Activated CD4-positive, alpha-beta T cell treated with anti-CD3 and anti-CD28 coated beads, Interleukin-2, amount 50 U/mL, for 48 hours (primary cell): Measurements from ENCODE around the gene ADAMTS14.

Source experiments
- DNase-seq, 2 experiments: peaks; one replicate each; pipeline ENCODE4 v3.0.0-alpha.2; 2020

ADAMTS14 gene

DNA sequence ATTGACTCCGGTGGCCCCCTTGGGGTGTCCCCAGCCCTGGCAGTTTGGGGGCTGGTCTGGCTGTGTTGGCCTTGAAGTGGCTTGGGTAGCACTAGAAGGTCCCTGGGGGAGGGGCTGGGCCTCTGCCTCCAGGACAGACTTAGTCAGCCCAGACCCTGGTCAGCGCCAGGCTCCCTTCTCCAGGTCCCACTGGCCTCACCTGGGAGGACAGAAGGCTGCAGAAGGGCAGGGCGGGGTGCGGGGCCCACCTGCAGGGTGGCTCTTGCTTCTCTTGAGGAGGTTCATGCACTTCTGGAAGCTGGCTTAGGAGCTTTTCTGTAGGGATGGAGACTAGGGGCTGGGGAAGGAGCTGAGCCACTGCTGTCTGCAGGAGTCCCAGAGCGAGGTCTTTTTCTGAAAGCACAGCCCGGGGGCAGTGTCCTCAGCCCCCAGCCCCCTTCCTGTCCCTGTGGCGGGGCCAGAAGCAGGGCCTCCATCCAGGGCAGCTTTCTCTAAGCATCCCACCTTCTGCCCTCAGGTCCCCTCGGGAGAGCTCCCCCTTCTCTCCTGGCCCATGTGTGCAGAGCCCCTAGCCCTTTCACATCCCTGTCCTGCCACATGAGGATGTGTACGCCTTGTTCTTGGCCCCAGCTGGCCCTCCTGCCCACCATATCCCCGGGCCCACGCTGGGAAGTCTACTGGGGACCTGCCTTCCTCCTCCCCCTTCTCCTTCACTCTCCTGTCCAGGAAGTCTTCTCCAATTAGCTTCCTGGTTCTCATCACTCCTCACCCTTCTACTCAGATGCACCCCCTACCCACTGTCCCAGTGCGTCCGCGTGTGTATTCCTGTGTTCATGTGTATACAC is 101.9 kb downstream of the ADAMTS14 start:
- DNase-seq, result no peak

DNA sequence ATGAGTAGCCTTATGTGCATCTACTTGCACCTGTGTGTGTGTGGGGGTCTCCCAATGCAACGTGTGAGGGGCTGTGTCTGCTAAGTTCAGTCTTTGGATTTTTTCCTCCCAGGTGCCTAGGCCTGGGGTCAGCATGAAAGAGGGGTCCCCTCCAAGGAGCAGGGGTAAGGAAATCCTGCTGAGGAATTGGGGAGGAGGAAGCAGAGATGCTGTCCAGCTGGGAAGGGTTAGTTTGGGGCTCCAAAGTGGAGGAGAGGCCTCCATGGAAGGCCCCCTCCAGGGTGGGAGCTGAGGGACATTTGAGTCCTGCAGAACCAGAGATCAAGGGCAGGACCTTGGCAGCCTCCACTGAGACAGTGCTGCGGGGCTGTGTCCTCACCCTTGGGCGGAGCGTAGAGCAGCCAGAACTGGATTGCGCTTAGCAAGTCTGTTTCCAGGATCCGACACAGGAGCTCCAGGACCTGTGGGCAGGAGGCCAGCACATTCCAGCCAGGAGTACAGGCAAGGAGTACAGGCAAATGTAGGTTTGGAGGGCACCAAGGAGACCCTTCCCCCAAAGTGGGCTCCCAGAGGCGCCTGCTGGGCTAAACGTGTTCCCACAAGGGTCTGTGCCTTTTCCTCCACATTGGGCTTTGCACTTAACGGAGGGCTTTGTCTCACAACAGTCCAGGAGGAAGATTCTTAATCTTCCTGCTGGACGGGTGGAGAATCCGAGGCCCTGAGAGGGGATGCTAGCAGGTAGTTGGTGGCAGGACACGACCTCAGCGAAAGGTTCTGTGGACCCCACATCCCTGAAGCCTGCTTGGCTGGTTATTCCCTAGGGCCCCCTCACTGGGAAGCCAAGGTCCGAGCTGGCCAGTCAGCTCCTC is 102.7 kb downstream of the ADAMTS14 start:
- DNase-seq, result no peak

DNA sequence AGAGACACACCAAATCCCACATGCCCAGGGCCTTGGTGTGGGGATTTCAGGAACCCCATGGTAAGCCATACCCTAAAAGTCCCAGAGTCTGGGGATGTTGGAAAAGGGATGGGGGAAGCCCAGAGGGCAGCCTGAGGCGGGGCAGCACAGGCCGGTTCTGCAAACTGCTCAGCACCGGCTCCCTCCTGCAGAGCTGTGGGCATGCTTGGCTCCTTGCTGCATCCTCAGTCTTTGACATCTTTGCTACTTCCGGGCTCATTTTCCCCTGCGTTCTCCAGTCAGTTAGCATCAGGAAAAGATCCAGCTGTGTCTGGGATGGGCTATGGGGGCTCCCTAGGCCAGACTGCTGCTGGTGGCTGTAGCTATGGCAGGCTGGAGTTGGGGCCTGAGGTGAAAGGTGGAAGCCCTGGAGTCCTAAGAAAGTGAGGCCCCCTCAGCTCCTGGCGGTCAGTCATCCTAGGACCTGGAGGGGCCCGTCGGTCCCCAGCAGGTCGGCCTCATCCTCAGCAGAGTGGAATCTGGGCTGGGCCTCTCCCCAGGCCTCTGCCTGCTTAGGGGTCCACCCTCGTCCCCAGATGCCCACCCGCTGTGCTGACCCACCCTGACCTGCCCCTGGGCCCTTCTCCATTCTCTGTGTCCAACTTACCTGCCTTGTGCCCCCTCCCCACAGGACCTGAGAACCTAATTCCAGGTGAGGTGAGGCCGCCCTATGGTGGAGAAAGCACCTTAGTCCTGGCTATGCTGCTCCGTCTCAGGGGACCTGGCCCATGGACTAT is 103.6 kb downstream of the ADAMTS14 start:
- no peak for DNase-seq

DNA sequence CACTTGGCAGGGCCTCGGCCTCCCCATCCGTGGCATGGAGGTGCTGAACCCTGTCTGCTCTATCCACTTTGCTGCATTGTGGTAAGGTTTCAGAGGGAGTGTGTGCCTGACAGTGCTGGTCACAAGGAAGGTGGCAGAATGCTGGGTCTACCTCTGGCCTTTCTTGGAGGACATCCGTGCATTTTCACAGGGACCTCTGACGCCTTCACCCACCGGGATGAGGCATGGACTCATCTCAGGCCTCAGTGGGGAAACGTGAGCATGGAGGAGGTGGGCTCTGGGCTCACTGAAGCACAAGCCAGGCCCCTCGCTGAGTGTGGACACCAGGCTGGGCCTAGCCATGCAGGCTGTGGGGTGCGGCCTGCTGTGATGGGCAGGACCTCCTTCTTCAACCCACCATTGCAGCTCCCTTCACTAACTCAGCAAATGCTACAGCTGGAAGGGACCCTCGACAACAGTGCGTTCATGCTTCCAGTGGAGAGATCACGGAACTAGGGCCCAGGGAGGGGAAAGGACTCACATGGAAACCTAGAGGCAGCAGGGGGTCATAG is 104.2 kb downstream of the ADAMTS14 start:
- DNase-seq, result no peak

DNA sequence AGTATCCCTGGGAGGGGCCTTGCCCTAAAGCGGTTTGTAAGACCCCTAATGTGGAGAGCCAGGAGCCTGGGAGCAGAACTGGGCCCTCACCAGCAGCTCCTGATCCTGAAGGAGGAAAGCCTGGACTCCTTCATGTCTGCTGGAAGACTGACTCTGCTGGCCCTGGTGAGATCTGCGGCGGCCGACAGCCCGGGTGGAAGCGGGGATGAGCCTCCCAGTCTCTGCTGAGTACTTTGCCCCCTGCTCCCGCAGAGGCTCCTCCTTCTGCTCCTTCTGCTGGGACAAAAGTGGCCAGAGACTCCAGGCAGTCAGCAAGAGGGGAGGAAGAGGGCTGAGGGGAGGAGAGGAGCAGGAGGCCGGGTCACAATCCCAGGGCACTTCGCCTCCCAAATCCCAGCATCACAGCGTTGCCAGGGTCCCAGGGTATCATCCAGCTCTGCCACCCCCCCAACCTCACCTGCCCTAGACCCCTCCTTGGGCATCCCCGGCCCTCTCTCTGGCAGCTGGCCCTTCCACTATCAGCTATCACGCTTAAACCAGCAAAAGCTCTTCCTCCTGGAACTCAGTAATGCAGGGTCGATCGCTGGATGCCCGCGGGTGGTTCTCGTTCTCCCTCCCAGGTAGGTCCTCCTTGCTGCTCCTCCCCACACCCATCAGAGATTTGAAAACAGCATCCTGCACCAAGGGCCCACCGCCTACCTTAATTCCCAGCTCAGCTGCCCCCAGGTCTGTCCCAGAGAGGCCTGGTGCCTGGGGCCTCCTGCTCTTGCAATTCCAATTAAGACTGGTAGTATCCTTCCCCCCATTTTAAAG is 105.0 kb downstream of the ADAMTS14 start:
- DNase-seq, result no peak

DNA sequence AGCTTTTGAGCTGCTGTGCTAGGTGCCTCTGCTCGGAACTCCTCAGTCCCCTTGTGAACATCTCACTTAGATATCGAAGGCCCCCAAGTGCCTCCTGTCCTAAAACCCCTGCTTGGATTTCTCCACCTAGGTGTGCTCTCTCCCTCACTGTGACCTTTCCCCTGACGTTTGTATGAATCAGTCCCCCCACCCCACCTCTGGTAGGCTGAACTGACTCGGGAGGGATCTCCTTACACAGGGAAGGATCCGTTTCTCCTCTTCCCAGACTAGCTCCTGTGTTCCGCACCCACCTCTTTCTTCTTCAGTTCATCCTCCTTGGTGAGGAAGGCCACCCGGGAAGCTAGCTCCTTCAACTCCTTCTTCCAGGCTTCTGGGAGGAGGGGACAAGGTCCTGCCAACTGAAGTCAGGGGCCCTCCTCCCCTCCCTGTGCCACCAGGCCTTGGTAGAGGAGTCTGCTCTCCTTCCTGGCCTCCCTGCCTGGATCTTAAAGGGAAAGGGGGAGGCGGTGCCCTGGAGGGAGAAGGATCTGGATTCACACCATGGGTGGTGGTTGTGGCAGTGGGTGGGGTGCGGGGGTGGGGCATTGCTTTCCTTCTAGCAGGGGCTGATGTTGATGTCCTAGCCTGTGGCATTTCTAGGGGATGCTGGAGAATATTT is 106.1 kb downstream of the ADAMTS14 start:
- DNase-seq, result no peak

DNA sequence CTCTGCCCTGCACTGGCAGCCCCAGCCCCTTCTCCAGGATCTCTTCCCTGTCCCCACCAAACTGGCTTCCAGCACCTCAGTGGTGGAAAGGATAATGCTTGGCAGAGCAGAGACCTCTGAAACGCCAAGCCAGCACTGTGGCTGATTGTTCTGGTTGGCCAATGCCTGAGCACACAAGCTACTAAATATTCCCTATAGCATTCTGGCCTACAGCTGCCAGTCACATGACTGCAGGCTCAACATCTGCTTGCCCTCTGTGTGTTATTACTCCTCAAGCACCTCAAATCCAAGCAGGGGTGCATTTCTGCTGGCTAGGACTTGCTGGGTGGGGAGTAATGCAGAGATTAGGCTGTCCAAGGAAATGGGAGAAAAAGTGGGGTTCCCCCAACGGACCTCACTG is 106.8 kb downstream of the ADAMTS14 start:
- no peak for DNase-seq

DNA sequence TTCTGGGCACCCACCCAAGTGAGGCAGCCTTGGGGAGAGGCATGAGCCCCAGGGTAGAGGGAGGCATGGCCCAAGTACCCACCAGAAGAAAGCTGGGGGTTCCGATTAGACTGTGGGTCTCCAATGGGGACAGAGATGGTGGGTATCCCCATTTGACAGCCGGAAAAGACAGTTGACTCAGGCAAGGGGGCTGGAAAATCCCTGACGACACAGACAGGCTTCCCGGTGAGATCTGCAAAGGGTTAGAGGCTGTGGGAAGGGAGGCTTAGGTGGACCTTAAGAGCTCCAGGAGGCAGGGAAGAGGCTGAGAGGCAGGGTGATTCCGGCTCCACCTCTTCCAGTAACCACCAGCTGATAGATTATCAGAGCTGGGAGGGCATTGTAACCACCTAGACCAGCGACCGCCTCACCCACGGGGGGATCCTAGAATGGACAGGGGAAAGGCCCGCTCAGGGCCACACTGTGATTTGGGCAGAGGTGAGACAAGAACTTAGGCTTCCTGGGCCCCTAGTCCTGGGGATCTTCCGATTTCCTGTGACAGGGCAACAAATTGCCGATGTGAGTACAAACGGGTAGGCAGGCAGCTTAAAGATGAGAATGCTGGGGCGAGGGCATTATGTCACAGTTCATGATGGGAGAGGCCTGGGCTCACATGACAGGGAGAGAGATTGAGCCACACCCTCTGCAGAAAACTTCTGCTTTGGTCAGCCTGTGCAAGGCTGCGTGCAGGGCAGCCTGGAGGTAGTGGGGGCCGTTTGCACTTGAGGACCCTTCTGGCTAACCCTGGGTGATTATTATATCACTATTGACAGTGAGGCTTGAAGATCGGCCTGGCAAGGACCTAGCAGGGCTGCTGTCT is 107.4 kb downstream of the ADAMTS14 start:
- no peak for DNase-seq

DNA sequence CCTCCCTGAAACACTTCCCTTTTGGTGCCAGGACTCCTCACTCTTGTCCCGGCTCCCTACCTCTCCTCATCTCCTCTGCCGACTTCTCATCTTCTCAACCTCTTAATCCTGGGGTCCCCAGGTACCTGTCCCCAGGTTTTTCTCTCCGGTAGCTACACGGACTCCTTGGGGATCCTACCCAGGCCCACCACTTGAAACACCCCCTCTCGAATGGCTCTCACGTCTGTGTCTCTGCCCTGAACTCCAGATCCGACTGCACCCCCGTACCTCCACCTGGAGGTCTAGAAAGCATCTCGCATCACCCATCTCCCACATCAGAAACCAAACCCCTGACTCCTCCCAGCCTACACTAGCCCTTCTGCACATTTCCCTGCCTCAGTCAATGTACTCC is 108.1 kb downstream of the ADAMTS14 start:
- DNase-seq, result no peak

DNA sequence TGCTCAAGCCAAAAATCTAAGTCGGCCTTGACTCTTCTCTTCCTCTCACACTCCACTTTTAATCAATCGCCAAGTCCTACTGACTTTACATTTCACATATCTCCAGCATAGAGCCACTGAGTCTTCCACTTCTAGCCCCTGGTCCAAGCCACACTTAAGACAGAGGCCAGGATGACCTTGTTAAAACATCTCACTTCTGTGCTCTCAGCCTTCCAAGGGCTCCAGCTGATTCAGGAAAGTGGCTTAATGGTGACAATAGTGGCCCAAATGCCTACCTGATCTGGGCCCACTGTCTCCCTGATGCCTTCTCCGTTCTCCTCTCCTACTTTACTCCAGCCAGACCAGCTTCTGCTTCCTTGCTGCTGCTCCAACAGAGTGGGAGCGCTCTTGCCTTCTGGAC is 108.5 kb downstream of the ADAMTS14 start:
- DNase-seq, result no peak

DNA sequence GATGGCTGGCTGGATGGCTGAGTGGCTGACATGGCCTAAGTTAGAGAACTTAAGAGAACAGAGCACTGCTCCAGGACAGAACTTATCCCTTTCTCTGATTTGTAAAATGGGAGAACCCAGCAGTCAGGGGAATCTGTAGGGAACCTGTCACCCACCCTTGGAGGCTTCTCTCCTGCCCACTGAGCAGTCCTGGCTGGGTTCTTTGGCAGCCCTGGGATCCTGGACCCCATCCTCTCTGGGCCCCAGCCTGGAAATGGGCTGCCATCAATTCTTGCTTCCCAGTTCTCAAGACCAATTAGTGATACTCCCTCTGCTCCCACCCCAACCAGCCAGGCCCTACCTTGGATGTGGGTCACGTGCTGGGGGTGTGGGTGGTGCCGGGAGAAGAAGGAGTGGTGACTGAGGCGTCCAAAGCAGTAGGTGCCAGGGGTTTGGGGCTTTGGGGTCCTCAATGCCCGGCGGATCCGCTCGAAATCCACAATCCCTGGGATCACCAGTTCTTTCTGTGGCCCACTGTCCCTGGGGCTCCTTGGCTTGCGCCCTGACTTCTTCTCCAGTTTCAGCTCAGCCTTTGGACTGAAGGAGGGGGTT is 109.2 kb downstream of the ADAMTS14 start:
- no peak for DNase-seq

DNA sequence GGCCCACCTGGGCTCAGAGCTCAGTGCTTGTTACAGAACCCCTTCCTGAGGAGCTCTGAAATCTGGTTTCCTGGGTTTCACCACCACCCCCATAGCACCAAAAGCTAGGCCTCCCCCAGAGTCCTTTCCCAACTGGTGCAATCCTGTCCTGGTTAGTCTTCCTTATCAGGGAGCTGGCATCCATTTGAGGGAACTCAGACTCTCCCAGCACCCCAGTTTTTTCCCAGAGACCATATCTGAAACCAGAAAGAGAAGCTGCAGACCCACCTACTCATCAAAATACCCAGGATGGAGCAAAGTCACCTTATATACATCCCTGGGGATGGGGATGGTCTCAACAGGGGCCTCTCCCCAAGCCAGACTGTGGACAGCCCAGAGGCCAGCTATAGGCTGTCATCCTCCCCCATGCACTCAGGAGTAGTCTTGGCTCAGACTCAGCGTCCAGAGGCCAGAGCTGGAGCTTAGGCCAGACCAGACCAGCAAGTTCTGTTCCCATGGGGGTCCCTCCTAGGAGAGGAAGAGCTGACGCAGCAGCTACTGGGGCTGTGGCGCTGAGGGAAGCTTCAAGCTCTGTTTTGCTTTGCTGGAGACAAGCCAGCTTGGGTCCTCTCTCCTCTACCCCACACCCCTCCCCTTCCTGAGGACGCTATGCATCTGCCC is 109.9 kb downstream of the ADAMTS14 start:
- DNase-seq, result no peak

DNA sequence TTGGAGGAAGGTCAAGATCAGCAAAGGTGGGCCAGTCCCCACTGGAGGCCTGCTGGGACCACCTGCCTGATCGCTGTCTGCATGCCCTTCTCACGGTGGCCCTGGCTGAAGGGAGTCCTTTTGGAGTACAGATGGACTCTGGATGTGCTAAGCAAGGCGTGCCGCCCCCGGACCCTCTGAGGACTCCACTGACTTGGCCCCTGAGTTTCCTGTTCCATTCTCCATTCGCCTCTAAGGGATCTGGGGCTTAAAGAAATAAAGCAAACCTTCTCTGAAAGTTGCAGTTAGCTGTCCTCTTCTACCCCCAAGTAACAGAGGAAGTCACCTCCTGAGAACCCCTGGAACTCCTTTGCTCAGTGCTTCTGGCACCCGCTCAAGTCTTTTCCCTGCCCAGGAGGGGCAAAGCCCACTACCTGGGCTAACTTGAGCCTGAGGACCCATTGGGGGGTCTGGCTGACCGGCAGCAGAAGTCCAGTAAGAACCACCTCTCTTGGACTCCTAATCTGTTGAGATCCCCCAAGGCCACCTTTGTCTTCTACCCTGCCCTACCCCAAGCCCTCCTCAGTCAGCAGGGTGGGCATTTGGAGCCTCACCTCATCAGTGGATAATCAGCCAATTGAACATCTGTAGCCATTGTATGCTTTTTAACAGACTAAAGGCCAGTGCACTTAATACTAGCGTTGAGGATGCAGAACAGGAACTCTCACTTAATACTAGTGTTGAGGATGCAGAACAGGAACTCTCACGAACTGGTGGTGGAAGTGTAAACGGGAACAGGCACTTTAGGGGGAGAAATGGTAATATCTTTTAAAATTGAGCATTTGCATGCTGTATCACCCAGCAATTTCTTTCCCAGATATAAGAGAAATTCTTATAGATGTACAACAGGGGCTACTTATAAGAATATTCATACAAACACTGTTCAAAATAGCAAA is 110.7 kb downstream of the ADAMTS14 start:
- no peak for DNase-seq

DNA sequence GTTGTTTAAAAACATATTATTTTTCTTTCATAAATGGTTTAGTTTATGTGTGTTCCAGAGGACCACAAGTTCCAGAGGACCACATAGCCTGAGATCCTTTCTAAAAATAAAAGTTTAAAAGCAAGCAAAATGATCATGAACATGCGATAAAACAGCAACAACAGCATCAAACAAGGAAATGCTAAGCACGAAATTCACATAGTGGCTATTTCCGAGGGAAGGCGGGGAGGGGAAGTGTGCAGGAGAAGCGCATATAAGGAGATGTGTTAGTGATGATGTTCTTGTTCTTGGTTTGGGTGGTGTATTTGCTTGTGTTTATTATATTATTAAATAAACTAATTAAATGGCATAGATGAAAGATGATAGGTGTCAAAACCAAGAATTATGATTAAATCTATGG is 111.7 kb downstream of the ADAMTS14 start:
- no peak for DNase-seq

DNA sequence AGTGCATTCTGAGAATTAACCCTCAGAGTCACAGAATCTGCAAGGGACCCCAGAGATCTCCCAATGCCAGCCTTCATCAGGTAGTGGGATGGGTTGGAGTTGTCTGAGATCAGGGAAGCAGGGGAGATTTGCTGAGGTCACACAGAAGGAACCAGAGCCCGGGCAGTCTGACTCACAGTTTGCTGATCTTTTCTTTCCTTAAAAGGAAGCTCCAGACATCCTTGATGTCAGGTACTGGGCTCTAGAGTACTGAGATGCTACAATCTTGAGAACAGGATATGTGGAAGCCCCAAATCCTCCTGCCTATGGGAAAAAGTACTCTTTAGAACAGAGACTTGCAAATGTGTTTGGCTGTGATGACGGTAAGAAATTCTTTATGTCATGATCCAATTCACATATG is 112.2 kb downstream of the ADAMTS14 start:
- no peak for DNase-seq

DNA sequence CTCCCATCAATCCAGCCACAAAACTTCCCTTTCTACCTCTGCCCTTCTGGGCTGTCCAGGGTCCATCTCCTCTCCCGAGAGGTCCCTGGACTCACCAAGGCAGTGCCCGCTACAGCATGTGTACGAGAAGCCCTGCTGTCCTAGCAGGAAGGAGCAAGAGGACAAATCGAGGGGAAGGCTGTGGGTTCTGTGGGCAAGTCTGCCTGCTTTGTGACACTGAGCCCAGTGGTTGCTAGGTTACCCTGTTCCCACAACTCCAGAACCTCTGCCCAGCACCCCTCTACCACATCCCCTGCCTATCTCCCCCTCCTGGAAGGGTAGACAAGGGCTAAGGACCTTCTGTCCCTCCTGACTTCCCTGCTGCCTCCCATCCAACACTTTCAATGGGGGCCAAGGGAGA is 112.9 kb downstream of the ADAMTS14 start, which contains the start of gene TBATA:
Gene TBATA, minus strand, starts transcription at position 188 of the 400 bp plus-strand sequence. CDS start 1,998 bp downstream, outside the sequence.
- DNase-seq, result no peak

DNA sequence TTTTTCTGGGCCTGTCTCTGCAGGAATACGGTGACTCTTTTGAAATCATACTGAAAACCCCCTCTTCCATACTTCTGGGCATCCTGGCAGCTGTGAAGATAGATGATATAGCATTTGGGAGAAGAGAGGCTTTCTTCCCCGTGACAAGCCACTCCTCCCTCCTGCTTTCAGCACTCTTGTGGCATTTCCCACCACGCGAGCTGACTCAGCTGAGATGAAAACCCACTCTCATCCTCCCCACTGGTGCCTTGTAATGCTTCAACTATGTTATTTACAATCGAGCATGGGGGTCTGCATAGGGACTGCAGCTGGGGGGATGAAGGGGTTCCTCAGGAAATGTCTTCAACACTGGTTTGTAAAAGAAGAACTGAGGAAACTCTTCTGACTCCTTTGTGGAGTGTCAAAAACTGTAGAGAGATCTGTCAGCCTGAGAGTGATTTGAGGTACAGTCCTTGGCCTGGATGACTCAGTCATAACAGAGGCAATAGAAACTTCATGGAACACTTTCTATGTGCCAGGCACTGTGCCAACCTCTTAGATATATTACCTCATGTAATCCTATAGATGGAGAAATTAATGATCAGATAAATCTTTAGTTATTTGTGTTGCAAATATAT is 114.6 kb downstream of the ADAMTS14 start:
- DNase-seq, result peak; percentile 13
